Kidney capillary endothelial cell (primary cell): ENCODE measurements around the gene RUNX2.

Experiments used
- DNase-seq: peaks from one replicate; pipeline ENCODE4 v3.0.0-alpha.2; 2018; ENCODE audit warnings: low spot score

Gene RUNX2

DNA sequence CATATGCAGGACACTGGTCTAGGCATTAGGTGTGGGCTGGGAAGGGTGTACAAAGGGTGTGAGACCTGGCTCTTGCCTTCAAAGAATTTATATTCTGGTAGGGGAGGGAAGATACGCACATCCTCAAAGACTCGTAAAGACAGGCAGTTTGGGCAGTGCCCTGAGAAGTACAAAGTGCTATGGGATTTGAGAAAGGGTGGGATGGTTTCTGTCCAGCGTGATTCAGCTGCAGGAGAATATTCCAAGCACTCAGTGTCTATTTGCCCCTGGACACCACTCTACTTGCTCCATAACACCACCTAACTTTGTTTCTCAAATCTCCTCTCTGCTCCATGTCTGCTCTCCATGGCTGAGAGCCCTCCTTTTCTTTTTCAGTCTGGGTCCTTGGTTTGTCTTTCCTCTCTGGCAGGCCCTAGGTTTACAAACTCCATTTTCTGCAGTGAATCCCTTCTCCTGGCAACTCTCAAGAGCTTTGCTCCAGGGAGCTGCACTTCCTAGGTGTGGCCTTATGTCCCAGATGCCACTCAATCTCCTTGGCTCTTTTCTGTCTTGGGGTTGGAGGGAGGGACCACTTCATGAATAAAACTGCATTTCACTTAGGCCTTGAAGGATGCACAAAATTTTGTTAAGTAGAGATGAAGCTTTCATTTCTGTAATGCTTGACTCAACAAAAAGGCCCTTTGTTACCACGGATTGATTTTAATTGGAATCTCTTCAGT lies 377.2 kb downstream of the RUNX2 start:
- DNase-seq: no peak

DNA sequence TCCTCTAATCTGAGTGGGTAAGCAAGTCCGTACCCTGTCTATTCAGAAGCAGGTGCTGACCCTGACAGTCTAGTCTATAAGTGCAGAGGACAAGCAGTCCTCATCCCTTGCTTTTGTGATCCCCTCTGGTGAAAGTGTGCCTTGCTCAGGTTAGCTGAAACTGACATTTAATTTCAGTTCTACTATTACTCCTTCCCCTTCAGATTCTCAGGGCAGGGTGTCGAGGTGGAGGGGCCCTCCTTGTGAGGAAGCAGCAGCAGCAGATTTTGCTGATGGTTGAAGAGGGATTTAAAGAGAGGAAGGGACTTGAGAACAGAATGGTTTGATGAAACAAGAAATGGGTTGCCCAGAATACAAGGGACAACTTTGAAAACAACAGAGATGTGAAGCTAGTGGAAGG lies 378.2 kb downstream of the RUNX2 start:
- no peak for DNase-seq

DNA sequence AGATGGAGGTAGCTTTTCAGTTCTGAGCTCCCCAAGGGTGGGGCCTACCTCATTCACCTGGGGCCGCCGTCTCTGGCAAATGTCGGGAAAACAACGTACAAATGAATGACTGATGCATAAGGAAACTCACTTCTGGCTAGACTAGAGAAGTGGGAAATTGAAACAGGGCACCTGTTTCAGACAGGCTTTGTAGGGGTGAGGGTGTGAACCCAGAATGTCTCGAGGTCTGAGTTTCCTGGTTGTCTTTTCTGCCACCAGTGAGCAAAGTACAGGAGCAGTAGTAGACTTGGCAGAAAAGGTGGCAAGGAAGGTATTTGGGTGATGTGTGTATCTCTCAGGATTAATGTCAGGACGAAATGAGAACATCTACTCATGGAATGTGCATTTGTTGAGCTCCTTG lies 379.0 kb downstream of the RUNX2 start:
- DNase-seq: no peak

DNA sequence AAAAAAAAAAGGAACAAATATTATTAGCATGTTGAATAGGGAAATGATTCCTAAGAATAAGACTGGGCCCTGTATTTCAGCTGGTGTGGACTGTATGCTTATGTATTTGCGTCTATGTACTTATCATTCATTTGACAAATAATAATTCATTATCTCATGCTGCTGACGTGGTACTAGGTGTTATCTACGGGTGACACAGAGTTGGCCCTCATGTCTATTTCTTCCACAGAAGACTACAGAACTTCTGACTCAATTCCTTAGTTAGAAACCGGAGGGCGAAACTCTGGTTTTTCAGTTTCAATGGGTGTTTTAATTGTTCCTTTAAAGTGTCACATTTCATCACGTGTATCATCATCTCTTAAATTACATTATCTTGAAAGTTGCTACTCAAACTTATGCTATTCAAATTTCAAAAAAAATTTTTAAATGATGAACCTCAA lies 381.7 kb downstream of the RUNX2 start:
- no peak for DNase-seq

DNA sequence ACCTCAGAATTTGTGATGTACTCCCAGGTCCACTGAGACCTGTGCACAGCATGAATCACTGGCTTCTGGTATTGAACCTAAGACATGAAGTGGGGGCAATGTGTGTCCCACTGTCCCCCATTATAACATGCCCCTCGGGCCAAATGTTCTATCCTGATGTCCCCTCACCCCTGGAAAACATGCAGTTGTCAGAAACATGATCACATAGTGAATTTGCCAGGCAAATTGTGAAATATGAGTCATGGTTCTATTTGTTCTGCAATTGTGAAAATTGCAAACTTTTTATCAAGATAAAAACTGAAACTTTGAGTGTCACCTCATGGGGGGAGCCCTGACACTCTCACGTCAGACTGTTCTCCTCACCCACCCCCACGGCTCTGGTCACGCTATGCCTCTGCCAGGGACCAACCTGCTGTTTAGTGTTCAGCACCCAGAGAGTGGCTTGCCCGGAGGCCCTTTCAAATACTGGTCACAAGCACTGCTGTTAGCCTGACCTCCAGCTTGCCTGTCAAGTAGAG lies 382.2 kb downstream of the RUNX2 start:
- DNase-seq: no peak

DNA sequence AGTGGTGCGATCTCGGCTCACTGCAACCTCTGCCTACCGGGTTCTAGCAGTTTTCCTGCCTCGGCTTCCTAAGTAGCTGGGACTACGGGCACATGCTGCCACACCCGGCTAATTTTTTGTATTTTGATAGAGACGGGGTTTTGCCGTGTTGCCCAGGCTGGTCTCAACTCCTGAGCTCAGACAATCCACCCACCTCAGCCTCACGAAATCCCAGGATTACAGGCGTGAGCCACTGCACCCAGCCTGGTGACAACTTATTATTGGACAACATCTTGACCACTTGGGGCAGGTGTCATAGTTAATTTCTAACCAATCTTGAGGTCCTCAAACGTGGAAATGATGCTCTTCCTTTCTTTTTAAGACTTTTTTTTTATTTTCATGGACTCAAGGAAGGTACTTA lies 383.9 kb downstream of the RUNX2 start:
- DNase-seq: no peak

DNA sequence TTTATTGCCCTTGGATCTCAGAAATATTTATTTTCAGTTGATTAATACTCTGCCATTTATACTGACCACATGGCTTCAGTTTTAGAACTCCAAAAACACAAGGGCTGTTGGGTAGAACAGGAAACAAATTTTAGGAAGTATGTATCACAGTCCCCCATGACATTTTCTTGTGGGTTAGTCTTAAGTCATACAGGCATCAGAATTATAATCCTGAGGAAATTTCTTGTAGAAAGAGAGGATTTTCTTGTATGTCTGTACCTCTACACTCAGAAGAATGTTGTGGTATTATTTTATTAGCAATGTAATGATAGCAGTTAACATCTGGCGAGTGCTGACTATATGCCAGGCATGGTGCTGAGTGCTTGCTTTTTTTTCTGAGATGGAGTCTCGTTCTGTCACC lies 384.7 kb downstream of the RUNX2 start:
- no peak for DNase-seq
